HG02798 (cell line): ENCODE measurements around the gene MAN1A2.
"Not testable (repeated sequence)": the region's sequence is repeated elsewhere in the genome, so short reads cannot be mapped to it uniquely, and the experiment has no call there.

Experiments used
- ATAC-seq: cut with Tn5 transposase; IDR thresholded peaks from one replicate; pipeline ENCODE4 v1.9.1; 2021; ENCODE audit warnings: mild to moderate bottlenecking; ENCODE audit not compliant: unreplicated experiment, poor library complexity

Gene MAN1A2

DNA sequence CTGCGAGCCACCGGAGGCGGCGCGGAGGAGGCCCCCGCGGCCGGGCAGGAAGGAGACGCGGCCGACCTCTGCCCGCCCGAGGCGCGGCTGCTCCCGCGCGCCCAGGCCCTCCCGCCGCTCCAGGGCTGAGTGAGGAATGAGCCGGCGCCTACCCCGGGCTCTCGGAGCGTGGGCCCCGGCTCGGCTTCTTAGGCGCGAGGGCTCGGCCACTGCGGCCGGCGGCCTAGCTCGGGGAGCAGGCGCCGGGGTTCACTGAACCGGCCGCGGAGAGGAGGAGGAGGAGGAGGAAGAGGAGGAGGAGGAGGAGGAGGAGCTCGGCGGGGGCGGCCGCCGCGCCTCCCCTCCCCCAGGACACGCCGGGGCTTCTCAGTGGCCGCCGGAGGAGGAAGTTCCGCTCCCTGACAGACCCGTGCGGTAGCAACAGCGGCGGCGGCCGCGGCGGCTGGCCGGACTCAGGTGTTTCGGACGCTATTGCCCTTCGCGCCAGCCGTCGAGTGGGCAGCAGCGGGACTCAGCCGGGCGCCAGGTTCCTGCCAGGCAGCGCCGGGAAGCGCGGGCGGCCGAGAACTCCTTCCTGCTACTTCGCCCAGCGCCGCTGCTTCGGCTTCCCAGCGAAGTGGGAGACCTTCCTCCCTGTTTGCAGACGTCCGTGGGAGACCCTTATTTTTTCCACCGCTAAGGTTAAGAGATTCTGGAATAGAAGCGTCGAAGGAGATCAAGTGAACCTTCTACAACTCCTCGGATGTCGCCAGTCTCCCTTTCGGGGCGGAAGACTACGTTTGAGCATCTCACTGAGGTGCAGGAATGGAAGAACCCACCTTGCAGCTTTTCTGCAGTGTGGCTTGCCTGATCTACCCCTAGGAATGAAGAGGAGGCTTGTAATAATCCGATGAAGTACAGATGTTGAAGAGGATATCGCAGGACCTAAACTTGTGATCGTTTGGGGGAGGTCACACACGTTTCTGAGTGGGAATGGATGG, at the start of gene MAN1A2:
MAN1A2 (plus strand) TSS at position 404 of the 980 bp plus-strand sequence. CDS start 735 bp downstream, outside the sequence.
- ATAC-seq: peak; percentile 74

DNA sequence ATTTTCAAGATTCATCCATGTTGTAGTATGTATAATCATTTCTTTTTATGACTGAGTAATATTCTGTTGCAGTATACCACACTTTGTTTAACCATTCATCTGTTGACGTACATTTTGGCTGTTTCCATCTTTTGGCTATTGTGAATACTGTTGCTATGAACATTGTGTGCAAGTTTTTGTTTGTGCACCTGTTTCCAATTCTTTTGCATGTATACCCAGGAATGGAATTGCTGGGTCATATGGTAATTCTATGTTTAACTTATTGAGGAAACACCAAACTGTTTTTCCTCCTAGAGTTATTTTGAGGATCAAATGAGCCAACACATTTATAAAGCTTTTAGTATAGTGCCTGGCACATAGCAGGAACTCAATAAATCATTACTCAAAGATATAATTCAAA, 49.2 kb upstream of the MAN1A2 start:
- ATAC-seq: no peak

DNA sequence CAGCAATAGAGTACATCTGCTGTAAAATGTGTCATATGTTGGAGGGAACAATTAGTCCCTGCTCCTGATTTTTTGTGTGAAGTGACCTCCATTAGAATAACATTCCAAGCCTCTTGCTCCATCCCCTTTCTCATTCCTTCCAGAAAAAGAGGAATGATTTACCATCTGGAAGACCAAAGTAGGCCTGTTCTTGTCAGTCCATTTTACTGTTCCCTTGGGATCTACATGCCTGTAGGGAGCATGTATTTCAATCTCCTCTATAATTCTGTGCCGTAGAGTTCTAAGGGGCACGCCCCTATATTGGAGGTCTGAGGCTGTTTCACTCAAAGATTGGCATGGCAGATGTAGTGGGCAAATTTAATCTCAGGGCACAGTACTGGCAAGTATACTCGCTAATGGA, 48.8 kb upstream of the MAN1A2 start:
- no peak for ATAC-seq

DNA sequence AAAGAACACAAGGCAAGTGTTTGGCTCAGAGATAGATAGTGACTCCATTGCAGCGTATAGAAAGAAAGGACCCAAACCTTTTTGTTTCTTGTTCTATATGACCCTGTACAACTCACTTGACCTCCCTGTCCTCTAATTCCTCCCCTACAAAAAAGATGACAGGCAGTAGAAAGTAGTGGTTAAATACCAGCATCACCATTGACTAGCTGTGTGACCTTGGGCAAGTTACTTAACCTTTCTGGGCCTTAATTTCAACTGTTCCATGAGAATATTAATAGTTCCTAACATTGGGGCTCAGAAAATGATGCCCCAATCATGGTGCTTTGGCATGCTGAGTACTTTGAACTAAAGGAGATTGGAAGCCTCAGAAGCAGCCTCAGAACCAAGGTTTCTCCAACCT, 46.7 kb upstream of the MAN1A2 start:
- no peak for ATAC-seq

DNA sequence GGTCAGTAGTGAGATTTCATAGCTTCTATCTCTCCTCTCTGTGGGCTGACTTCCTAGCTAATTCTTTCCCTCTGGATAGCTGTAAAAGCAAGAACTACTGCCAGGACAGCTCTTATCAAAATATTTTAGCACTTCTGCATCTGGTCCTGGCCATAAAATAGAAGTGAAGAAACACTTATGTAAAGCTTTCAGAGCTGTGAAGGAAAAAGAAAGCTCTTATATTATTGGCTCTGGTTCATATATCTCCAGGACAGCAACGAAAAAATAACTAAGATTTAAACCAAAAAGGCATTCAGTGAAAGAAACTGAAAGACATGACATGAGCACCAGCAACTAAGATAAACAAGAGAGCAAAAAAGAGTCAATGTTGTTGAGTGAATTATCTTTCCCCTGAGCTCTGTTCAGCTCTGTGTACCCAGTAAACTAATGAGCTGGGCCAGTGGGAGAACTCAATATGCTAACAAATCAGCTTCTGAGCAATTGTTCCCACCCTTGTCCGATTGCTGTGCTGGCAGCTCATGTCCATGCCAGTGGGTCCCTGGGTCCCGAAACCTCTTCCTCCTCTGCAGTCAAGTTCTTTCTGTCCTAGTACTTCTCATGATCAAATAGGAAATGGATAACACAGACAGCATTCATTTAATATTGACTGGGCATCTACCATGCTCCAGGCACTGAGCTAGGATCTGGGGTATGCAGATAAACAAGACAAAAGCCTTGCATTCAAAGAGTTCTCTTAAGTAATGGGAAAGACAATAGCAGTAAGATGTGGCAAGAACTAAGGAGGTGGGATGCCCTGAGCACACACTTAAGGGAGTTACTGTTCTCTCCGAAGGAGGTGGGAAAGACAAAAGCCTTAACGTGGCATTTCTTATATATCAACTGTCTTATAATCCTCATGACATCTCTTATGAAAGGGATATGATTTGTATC, 45.3 kb upstream of the MAN1A2 start:
- no peak for ATAC-seq

DNA sequence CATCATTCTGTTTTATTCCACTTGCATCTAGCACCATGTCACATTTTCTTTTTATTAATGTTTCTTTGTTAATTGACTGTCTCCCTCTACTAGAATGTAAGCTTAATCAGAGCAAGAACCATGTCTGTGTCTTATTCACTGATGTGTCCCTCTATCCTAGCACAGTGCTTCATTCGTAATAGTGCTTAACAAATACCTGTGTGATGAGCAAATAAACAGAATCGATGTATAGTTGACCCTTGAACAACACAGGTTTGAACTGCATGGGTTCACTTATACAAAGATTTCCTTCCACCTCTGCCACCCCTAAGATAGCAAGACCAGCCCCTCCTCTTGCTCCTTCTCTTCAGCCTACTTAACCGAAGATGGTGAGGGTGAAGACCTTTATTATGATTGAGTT, 42.9 kb upstream of the MAN1A2 start:
- ATAC-seq: no peak

DNA sequence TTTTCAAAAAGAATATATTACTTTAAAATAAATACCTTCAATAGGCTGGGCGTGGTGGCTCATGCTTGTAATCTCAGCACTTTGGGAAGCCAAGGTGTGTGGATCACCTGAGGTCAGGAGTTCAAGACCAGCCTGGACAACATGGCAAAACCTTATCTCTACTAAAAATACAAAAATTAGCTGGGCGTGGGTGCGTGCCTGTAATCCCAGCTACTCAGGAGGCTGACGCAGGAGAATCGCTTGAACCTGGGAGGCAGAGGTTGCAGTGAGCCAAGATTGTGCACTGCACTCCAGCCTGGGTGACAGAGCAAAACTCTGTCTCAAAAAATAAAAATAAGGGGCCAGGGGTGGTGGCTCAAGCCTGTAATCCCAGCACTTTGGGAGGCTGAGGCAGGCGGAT, 41.2 kb upstream of the MAN1A2 start:
- ATAC-seq: not testable (repeated sequence)

DNA sequence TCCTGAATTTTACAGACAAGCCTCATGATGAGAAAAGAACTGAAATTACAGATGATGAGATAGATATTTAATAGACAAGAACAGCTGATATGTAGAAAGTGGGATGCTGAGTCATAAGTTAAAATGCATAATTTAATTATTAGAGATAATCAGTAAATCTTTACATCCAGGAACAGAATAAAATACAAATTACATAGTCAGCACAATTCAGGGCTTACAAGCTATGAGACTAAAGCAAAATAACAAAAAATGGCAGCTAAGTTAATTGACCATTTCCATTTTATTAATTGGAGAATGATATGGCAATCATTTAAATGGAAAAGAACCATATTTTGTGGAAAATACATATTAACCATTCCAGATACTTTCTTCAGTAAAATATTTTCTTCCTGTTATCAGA, 40.2 kb upstream of the MAN1A2 start:
- no peak for ATAC-seq

DNA sequence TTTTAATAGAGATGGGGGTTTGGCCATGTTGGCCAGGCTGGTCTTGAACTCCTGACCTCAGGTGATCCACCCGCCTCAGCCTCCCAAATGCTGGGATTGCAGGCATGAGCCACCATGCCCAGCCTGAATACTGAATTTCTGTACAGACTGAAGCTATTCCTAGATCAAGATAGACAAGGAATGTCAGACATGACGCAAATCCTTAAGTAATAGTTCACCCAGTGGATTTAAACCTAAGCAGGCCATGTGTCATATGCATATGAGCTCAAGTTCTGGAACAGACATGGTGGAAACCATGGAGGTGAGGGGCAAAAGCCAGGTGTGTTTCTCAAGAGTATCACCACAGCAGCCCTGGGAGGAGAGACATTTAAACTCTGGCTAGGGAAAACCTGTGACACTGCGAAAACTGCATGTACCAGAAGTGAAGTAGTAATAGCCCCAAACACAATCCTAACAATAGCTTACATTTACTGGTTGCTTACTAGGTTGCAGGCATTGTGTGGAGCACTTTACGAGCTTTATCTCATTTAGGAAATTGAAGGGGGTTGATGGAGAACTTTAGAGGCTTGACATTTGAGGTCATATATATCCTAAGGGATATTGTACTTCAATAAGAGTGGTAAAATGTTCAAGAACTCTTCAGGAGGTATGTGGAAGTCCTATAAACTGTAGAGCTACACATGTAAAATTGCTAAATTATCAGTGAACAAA, 31.7 kb upstream of the MAN1A2 start:
- ATAC-seq: no peak

DNA sequence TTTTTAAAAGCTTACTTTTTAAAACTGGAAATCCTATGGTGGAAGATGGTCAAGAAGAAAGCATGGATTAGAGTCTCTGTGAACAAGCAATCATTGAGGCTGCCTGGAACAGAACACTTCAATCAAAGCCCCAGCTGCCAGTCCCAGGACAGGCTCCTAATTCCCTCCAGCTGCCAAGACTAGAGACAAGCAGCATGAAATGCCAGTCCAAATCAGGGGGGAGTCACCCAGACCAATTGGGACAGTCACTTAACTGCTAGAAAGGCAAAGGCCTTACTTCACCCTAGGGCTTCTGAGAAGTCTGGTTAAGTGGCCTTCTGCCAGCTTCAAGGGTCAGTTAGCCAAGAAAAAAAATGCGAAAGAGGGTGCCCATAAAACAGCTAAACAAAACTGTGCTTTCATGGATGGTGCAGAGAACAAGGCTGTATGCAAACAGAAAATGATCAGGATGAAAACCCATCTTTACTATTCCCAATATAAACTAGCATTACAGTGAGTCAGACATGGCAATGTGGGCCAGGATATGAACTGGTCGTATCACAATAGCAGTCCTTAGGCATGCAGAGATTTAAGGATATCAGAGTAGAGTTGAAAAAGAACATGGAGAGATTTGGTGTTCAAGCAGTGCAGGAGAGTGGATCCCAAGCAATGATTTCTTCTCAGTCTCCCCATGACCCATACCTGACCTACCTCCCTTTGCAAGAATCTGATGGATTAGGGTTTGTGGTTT, 31.0 kb upstream of the MAN1A2 start:
- ATAC-seq: no peak

DNA sequence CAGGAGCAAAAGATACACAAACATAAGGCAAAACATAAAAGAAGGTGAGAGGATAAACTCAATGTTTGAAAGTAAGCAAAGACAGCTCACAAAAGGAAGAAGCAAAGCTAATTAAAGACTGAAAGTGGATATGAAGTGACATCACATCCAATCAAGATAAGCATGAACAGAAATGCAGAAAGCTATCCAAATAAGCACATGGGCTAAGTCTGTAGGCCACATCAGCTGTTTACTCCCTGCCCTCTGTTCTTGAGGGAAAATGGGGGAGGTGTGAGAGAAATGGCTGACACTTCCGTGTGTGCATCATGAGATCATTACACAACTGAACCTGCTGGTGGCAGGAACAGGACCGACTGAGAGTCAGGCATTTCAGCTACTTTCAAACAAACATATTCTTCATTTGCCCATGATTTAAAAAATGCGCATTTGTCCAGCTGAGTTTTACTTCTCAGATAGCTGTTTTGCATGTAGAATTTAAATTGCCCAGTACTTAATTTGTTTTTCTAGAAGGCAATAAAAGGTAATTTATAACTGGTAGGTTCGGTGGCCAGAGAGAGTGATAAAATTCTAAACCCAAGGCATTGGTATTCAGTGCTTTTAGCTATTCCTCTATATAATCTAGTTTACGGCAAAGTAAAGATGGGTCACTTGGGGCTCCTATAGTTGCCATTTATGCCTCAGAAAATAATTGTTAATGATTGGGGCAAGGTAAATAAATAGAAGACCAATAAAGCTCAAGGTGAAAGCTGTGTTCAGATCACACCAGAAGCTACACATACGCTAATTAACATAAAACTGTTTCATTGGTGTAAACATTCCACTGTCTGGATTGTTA, 27.2 kb upstream of the MAN1A2 start:
- peak; percentile 60 for ATAC-seq

DNA sequence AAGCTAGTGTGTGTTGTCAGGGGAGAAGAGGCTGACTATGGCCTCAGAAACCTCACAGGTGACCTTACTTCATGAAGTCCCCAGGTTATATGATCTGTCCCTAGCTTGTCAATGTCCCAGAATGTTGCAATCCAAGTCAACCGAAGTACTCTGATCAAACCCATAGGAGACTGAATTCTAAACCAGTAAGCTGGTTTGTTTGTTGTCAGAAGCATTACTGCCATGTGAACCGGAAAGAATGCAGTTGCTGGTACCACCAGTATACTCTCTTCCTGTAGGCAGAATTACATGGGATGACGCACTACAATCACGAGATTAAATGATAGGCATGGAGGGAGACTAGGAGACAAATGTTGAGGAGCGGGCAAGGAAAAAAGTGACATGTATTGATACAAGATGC, 26.1 kb upstream of the MAN1A2 start:
- ATAC-seq: no peak

DNA sequence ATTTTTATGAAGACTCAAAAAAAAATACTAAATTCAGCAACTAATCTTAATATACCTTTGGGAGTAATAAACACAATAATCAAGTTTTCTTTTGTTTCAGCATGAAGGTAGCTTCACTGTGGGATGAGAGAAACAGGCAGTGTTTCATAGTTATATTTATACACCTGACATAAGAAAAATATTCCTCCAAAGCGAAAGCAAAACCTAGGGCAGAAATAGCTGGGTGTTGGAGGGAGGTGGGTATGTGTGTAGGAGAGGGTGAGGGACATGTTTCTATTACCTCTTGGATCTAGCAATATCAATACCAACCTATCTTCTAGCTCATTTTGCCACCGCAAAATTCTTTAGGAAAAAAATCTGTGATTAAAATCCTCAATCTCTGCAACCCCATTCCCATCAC, 24.9 kb upstream of the MAN1A2 start:
- no peak for ATAC-seq

DNA sequence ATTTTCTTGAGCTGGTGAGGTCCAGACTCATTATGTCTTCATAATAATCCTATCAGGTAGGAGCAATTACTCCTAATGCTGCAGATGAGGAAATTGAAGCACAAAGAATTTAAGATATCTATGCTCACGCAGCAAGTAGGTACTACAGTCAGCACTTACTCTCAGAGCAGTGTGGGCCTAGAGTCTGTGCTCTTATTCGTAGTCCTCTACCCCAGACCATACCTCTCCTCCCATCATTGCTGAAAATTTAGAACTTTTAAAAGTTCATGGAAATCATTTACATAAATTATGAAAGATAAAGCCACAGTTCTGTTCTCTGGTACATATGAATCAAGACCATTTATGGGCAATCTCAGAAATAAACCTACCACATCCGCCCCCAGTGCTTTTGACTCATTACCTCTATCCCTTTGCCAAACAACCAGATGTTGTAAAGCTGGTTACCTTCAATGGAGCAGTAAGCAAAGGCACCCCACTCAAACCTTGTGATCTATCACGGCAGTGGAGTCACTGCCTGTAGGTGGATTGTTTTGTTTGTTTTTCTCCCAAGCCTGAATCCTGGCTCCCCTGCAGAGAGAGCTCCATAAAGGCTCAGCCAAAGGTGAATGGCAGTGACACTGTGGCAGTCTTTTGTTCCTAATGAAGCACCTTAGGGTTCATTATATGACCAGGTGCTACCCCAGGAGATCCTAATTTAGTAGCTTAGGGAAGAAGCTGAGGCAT, 20.9 kb upstream of the MAN1A2 start:
- ATAC-seq: no peak

DNA sequence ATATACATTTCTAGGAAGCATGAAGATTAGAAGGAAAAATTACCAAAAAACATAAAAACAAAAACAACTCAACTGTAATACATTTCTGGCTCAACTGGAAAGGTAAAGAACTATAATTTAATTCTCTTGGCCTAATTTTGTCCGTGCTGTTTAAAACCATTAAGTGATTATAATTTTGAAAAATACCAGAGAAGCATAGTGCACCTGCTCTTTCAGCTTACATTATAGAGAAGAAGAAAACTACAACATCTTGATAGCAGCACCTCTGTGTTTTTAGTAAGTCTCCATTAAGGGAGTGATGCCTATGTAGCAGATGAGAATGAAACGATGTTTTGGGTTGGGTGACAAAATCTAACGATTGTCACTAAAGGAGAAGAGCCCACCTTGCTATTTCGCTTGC, 19.3 kb upstream of the MAN1A2 start:
- ATAC-seq: no peak

DNA sequence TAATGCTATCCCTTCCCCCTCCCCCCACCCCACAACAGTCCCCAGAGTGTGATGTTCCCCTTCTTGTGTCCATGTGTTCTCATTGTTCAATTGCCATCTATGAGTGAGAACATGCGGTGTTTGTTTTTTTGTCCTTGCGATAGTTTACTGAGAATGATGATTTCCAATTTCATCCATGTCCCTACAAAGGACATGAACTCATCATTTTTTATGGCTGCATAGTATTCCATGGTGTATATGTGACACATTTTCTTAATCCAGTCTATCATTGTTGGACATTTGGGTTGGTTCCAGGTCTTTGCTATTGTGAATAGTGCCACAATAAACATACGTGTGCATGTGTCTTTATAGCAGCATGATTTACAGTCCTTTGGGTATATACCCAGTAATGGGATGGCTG, 14.6 kb upstream of the MAN1A2 start:
- ATAC-seq: not testable (repeated sequence)

DNA sequence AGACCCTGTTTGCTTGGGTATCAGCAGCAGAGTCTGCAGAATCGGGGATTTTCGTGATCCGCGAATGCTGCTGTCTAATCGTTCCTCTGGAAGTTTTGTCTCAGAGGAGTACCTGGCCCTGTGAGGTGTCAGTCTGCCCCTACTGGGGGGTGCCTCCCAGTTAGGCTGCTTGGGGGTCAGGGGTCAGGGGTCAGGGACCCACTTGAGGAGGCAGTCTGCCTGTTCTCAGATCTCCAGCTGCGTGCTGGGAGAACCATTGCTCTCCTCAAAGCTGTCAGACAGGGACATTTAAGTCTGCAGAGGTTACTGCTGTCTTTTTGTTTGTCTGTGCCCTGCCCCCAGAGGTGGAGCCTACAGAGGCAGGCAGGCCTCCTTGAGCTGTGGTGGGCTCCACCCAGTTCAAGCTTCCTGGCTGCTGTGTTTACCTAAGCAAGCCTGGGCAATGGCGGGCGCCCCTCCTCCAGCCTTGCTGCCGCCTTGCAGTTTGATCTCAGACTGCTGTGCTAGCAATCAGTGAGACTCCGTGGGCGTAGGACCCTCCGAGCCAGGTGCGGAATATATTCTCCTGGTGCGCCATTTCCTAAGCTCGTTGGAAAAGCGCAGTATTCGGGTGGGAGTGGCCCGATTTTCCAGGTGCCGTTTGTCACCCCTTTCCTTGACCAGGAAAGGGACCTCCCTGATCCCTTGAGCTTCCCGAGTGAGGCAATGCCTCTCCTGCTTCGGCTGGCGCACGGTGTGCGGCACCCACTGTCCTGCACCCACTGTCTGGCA, 9.2 kb upstream of the MAN1A2 start:
- ATAC-seq: not testable (repeated sequence)

DNA sequence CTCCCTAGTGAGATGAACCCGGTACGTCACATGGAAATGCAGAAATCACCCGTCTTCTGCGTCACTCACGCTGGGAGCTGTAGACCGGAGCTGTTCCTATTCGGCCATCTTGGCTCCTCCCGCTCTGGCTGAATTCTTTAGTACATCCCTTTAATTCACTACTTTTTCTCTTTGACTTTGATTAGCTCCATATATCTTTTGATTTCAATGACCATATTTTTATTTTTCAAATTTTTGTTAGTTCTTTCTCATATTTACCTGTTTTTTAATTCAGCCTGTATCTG, 8.7 kb upstream of the MAN1A2 start:
- ATAC-seq: not testable (repeated sequence)
